ENCODE measurements around the gene THBS1. TPM values are rescaled to one million over a fixed set of nuclear protein-coding genes. Genes with fewer than 3 reads are reported as not detected.

Gene THBS1
- polyA plus RNA-seq, 4 donors, result 163 to 176 (median 173) TPM

- no peak for DNase-seq (ENCODE audit: low read depth in 4 of 4, low spot score in 3 of 4)
Observed at GRCh38 chr15:39598958-39599845, 18.3 kb downstream of the THBS1 start.

DNA sequence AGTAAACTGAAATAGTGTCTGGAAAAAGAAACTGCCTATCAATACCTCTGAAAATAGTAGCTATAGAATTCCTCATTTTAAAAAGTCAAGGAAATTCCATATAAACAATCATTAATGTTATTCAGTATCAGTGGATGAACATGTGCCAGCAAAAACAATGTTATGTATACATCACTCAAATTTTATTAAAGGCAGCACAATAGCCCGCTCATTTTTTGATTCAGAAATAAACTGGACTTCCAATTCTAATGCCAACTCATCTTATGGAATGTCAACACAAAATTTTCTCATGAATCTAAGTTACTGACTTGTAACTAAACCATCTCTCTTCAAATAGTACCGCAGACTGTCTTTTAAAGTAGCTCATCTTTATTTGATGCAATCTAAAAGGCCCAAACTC, 19.0 kb downstream of the THBS1 start:
- DNase-seq (ENCODE audit: low read depth in 4 of 4, low spot score in 3 of 4), result no peak

GRCh38 chr15:39602143-39602542, 21.3 kb downstream of the THBS1 start:
- no peak for DNase-seq (ENCODE audit: low read depth in 4 of 4, low spot score in 3 of 4)

DNA sequence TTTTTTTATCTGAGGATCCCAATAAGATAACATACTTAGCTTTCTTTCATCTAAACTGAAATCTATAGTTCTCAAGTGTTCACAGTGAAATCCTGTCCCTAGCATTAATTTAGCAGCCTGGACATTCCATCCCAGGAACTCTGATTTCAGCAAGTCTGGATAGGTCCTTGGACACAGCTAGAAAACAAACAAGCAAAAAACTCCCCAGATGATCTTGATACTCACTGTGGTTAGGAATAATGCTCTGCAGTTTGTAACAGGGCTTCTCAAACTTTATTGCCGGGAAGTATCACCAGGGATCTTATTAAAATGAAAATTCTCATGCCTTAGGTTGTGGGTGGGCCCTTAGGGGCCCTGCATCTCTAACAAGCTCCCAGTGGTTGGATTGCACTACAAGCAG, 24.3 kb downstream of the THBS1 start:
- DNase-seq (ENCODE audit: low read depth in 4 of 4, low spot score in 3 of 4), result no peak

DNA sequence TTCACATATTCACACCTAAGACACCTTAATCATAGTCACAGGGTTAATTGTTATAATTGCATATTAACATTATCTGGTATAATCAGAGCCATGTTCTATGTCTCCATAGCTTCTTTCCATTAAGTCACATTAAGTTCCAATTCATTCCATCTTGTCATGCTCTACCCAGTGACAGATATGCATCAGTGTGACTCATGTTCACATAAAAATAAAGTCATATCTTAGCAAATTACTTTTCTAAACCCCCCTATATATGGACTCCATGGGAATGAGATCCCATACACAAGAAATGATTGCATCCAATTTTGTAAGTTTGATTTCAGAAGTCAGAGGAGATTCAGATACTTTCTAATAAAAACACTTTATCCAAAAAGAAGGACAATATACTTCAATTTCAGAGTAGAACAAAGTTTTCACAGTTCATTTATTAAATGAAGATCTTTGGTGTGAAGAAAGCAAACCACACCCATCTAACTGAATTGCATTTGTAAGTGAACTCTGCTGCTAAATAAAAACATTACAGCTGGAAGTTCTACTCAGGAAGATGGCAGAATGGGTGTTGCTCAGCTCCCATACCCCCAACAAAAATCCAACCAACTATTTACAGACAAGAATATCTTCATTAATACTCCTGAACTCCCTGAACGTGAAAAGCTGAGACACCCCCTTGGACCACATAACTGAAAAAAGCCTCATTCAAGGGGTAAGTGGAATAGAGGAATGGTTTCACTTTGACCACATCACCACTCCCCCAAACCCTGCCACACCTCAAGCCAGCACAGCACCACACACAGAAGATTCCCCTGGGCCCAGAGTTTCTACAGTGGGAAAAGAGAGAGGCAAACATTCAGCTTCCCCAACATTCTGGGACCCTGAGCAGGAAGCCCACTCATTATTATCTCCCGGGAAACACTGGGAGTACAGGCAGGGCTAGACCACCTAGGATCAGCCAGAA, 27.6 kb downstream of the THBS1 start:
- no peak for DNase-seq (ENCODE audit: low read depth in 4 of 4, low spot score in 3 of 4)

GRCh38 chr15:39609166-39609916, 28.5 kb downstream of the THBS1 start:
- no peak for DNase-seq (ENCODE audit: low read depth in 4 of 4, low spot score in 3 of 4)

DNA sequence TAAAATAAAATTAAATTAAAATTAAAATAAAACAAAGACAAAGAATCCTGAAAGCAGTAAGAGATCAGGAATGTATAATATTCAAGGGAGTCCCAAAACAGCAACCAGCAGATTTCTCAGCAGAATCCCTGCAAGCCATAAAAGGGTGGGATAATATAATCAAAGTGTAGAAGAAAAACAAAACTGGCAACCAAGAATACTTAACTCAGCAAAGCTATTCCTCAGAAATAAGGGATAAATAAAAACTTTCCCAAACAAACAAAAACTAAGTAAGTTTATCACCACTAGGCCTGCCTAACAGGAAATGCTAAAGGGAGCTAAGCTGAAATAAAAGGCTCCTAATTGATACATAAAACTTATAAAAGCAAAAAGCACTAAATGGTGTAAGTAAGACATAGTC, 29.8 kb downstream of the THBS1 start:
- DNase-seq (ENCODE audit: low read depth in 4 of 4, low spot score in 3 of 4), result no peak

DNA sequence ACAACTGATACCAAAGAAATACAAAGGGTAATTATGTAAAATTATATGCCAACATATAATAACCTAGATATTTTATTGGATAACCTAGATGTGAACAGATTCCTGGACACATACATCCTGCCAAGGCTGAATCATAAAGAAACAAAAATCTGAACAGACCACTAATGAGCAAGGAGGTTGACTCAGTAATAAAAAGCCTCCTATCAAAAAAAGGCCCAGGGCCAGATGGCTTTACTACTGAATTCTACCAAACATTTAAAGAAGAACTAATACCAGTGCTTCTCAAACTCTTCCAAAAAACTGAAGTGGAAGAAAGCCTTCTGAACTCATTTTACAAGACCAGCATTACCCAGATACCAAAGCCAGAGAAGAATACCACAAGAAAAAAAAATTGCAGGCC, 32.4 kb downstream of the THBS1 start:
- DNase-seq (ENCODE audit: low read depth in 4 of 4, low spot score in 3 of 4), result no peak

GRCh38 chr15:39613861-39614260, 33.0 kb downstream of the THBS1 start:
- DNase-seq (ENCODE audit: low read depth in 4 of 4, low spot score in 3 of 4), result no peak

DNA sequence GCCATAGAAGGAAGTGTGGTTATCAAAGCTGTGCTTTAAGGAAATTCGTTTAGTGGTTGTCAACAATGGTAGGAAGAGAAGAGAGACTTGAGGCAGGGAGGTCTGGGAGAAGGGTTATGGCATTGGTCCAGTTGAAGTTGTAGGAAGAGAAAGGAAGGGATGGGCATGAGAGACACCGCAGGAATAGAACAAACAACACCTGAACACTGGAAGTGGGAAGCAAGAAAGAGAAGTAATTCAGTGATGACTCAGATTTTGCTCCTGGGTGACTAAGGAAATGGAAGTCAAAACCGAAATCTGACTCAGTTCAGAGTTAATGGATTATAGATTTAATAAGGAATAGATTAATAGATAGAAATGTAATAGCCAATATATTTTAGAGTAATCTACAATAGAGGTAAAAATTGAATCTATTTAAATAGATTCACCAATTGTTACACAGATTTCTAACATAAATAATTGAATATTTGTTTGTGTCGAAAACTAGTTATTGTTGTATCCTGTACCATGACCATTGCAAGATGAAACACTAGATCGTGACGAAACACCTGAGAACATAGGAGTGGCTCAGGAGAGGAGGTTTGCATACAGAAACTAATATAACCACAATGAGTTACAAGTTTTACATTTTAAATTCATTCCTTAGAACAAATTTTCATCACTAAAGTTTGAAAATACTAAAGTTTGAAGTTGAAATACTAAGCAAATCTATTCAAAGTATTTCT, 36.0 kb downstream of the THBS1 start:
- no peak for DNase-seq (ENCODE audit: low read depth in 4 of 4, low spot score in 3 of 4)

GRCh38 chr15:39618063-39618823, 37.4 kb downstream of the THBS1 start:
- no peak for DNase-seq (ENCODE audit: low read depth in 4 of 4, low spot score in 3 of 4)

- DNase-seq (ENCODE audit: low read depth in 4 of 4, low spot score in 3 of 4), result no peak
Observed at GRCh38 chr15:39621210-39621609, 40.3 kb downstream of the THBS1 start.

DNA sequence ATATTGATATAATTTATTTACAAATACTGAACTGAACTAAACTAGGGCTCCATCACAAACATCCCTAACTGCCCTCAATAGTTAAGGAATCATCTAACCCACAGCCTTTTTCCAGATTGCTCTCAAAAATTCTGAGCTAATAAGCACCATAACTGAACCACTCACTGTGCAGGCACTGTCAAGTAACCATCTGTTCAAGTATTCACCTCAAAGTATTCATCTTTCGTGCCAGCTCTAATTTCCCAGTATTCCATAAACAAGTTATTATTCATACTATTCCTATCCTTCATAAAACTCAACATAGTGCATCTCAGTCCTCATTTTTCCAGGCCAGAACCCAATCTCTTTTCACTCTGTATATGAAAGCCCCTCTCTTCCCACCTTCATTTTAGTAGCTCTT, 41.1 kb downstream of the THBS1 start:
- DNase-seq (ENCODE audit: low read depth in 4 of 4, low spot score in 3 of 4), result no peak

DNA sequence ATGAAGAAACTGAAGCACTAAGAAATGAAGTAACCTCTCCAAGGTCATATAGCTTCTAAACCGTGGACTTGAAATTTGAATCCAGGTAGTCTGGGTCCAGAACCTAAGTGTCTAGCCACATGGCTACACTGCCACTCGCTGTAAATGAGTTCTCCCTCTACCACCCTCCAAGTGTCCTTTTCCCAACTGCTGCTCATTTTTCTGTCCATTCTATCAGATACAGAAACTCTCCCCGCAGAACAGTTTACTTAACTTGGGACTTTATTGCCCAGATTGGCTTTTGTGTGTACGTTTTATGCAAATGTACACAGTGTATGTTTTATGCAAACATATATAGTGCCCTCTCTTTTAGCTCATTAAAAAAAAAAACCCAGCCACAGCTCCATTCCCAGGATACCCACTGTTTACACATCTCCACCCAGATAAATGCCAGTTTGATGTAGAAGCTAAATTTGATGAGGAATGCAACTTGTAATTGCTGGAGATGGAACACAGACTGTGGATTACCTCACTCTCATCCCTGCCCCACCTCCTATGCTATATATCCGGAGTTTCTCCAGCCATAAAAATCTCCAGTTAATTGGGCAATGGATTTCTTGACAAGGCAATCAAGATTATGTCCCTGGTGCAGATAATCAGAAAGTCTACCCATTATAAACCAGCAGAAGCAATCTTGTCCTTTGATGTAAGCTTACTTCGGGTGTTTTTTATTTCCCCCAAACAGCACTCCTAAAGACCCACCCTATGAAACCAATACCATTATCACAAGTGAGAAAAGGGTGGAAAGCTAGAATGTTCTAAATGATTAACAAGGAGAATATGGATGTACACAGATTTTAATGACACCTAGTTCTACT, 42.0 kb downstream of the THBS1 start:
- DNase-seq (ENCODE audit: low read depth in 4 of 4, low spot score in 3 of 4), result no peak

DNA sequence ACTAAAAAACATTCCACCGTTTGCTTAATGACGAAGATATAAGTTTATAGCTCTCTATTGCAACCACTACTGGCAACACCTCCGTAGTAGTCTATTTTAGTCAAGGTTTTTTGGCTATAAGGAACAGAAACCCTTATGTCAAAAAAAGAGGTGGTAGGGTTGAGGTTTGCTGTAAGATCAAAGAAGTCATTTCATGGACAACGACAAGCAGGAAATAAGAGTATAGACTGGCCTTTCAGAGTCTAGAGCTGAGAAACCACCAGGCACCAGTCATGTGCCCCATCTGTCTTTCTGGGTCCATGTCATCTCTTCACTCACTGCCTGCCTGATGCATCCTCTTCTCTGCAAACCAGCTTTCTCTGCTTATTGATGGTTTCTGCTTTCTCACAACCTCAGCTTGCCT, 42.7 kb downstream of the THBS1 start:
- no peak for DNase-seq (ENCODE audit: low read depth in 4 of 4, low spot score in 3 of 4)

DNA sequence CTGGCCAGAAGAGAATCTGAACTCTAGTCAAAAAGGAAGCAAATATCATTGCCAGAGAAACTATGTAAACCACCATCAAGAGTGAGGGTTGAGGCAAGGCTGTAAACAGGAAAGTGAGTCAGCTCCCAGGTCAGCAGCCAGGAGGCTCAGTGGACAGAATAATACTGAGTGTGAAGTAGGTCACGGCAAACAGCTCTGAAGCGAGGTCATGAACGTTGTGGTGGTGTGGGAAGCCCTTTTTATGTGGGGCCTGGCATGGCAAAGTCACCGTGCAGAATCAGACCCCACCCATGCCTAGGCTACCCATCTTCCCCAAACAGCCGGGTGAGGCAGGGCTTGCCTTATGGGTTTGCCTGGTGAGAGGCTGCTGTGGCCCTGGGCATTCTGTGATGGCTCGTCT, 43.9 kb downstream of the THBS1 start:
- no peak for DNase-seq (ENCODE audit: low read depth in 4 of 4, low spot score in 3 of 4)

- DNase-seq (ENCODE audit: low read depth in 4 of 4, low spot score in 3 of 4), result no peak
Observed at GRCh38 chr15:39625451-39625850, 44.6 kb downstream of the THBS1 start.

DNA sequence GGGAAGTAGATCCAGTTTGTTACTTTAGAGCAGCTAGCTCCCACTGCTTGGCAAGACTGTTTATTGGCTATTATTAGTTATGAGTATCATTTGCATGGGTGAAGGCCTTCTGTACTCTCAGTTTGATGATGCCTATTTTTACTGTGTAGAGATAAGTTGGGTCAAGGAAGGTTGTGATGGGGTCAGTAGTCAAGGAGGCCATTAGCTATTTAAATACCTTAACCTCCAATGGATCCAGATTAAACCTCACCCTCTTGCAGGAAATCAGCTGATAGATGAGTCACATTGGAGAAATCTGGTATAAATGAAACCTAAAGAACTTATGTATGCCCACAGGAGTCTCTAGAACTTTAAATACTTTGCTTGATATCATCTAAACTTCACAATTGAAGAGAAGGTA, 45.0 kb downstream of the THBS1 start:
- no peak for DNase-seq (ENCODE audit: low read depth in 4 of 4, low spot score in 3 of 4)
